ENCODE results near the gene SYNDIG1L.
"Not testable (repeated sequence)": the region's sequence is repeated elsewhere in the genome, so short reads cannot be mapped to it uniquely, and the experiment has no call there.

The SYNDIG1L gene

GRCh38 chr14:74426202-74426582 lies at the start of gene SYNDIG1L:
Gene SYNDIG1L (minus strand): TSS chr14:74426210. CDS start chr14:74409744, 16,466 bp downstream.
- no peak for DNase-seq (ENCODE audit: low spot score)

GRCh38 chr14:74475678-74476077 lies 49.7 kb upstream of the SYNDIG1L start:
- no peak for DNase-seq (ENCODE audit: low spot score)

- no peak for DNase-seq (ENCODE audit: low spot score)
Measured at GRCh38 chr14:74474376-74474775, 48.4 kb upstream of the SYNDIG1L start.

- DNase-seq (ENCODE audit: low spot score), result no peak
Measured at GRCh38 chr14:74472601-74473000, 46.6 kb upstream of the SYNDIG1L start.

GRCh38 chr14:74469548-74470518 lies 43.8 kb upstream of the SYNDIG1L start:
- no peak for DNase-seq (ENCODE audit: low spot score)

GRCh38 chr14:74468513-74468912 lies 42.5 kb upstream of the SYNDIG1L start:
- DNase-seq (ENCODE audit: low spot score), result no peak

GRCh38 chr14:74465335-74465734 lies 39.3 kb upstream of the SYNDIG1L start:
- no peak for DNase-seq (ENCODE audit: low spot score)

GRCh38 chr14:74464785-74465184 lies 38.8 kb upstream of the SYNDIG1L start:
- no peak for DNase-seq (ENCODE audit: low spot score)

- no peak for DNase-seq (ENCODE audit: low spot score)
Measured at GRCh38 chr14:74463697-74464096, 37.7 kb upstream of the SYNDIG1L start.

- no peak for DNase-seq (ENCODE audit: low spot score)
Measured at GRCh38 chr14:74462993-74463392, 37.0 kb upstream of the SYNDIG1L start.

- no peak for DNase-seq (ENCODE audit: low spot score)
Measured at GRCh38 chr14:74459976-74460375, 34.0 kb upstream of the SYNDIG1L start.

- peak; percentile 14 for DNase-seq (ENCODE audit: low spot score)
Measured at GRCh38 chr14:74459289-74459946, 33.4 kb upstream of the SYNDIG1L start.

GRCh38 chr14:74457565-74457895 lies 31.5 kb upstream of the SYNDIG1L start:
- DNase-seq (ENCODE audit: low spot score), result no peak

GRCh38 chr14:74456684-74457564 lies 30.9 kb upstream of the SYNDIG1L start:
- DNase-seq (ENCODE audit: low spot score), result no peak

GRCh38 chr14:74454397-74454796 lies 28.4 kb upstream of the SYNDIG1L start:
- not testable (repeated sequence) for DNase-seq (ENCODE audit: low spot score)

- DNase-seq (ENCODE audit: low spot score), result no peak
Measured at GRCh38 chr14:74444866-74445265, 18.9 kb upstream of the SYNDIG1L start.

- DNase-seq (ENCODE audit: low spot score), result no peak
Measured at GRCh38 chr14:74442757-74443156, 16.7 kb upstream of the SYNDIG1L start.

- DNase-seq (ENCODE audit: low spot score), result no peak
Measured at GRCh38 chr14:74441113-74441512, 15.1 kb upstream of the SYNDIG1L start.

- DNase-seq (ENCODE audit: low spot score), result no peak
Measured at GRCh38 chr14:74438351-74438915, 12.4 kb upstream of the SYNDIG1L start.

- no peak for DNase-seq (ENCODE audit: low spot score)
Measured at GRCh38 chr14:74437496-74438053, 11.6 kb upstream of the SYNDIG1L start.

- DNase-seq (ENCODE audit: low spot score), result no peak
Measured at GRCh38 chr14:74434294-74434693, 8.3 kb upstream of the SYNDIG1L start.

GRCh38 chr14:74429991-74430390 lies 4.0 kb upstream of the SYNDIG1L start:
- no peak for DNase-seq (ENCODE audit: low spot score)
